ENCODE data around the gene NR3C2. TPM values are rescaled to one million over a fixed set of nuclear protein-coding genes. Genes with fewer than 3 reads are reported as not detected.

NR3C2 gene
- total and polyA plus RNA-seq, 2 of the 4 experiments (the other 2 are of a cell fraction): 1.1 to 2.3 TPM

GRCh38 chr4:148054275-148054674 is 387.9 kb downstream of the NR3C2 start:
- Histone ChIP-seq H2AFZ (replicated peaks; ENCODE audit: low read length, poor library complexity) (no peak overlapping the region), H3K4me2 (ENCODE audit: low read depth, low read length) (no peak overlapping the region), H3K4ac (ENCODE audit: low read depth, low read length) (no peak overlapping the region), H4K20me1 (ENCODE audit: insufficient read depth, low read length) (peaks cover 17% of the 10 kb centered on the region), H3K4me3 (ENCODE audit: insufficient read depth, low read depth, low read length) (no peak overlapping the region), H3K27ac (ENCODE audit: insufficient read depth, low read length) (no peak overlapping the region), H2BK20ac (ENCODE audit: low read depth, low read length) (no peak overlapping the region), H3K36me3 (ENCODE audit: control insufficient read depth, insufficient read depth, low read length) (peaks cover 3% of the 10 kb centered on the region; the same call in 1 of the 2 replicates), H3K56ac (ENCODE audit: extremely low read depth, insufficient read depth, low read length) (no peak overlapping the region), H3K9me3 (ENCODE audit: control insufficient read depth, insufficient read depth, low read length) (no peaks in the 10 kb centered on the region), H3K18ac (ENCODE audit: low read depth, low read length) (no peak overlapping the region), H3K27me3 (ENCODE audit: control insufficient read depth, insufficient read depth, low read length) (no peaks in the 10 kb centered on the region), H3K4me1 (ENCODE audit: control insufficient read depth, insufficient read depth, low read length) (peaks cover 6% of the 10 kb centered on the region; the same call in 1 of the 2 replicates), H2AK5ac (ENCODE audit: low read depth, low read length) (no peak overlapping the region), H4K8ac (ENCODE audit: low read depth in 2 of 2, low read length in 2 of 2) (no peak overlapping the region), H3K14ac (replicated peaks; ENCODE audit: low read depth, low read length) (no peak overlapping the region), H2BK120ac (ENCODE audit: low read depth, low read length) (no peak overlapping the region), H3K23ac (ENCODE audit: low read depth, low read length) (no peak overlapping the region), H2BK5ac (ENCODE audit: low read depth, low read length, poor library complexity, severe bottlenecking) (no peak overlapping the region), H4K91ac (ENCODE audit: insufficient read depth, low read depth, low read length) (no peak overlapping the region), H3K79me1 (ENCODE audit: low read depth in 1 of 2, low read length in 2 of 2) (peaks cover 29 to 33% of the 10 kb centered on the region in 2 experiments), H3K9ac (ENCODE audit: low read depth, low read length) (no peak overlapping the region), H2BK15ac (ENCODE audit: low read depth, low read length) (no peak overlapping the region), H3K9me1 (ENCODE audit: insufficient read depth, low read length) (peaks cover 10% of the 10 kb centered on the region), H2AK9ac (replicated peaks; ENCODE audit: low read depth, low read length, poor library complexity) (no peak overlapping the region), H4K5ac (ENCODE audit: low read depth, low read length) (no peak overlapping the region)
- ChIA-PET POLR2A (ENCODE audit: unreplicated experiment) (no interaction called here), CTCF (no interaction called here)
- ATAC-seq (ENCODE audit: low read depth): no peak
- no peak for TF ChIP-seq MAZ (IDR thresholded peaks at IDR 0.05; ENCODE audit: borderline replicate concordance, low read depth, low read length)
- no peak for TF ChIP-seq FOS (IDR thresholded peaks at IDR 0.05; ENCODE audit: low read depth, low read length)
- no peak for TF ChIP-seq MAFK (IDR thresholded peaks at IDR 0.05; ENCODE audit: low read depth, low read length)
- TF ChIP-seq RAD21 (IDR thresholded peaks at IDR 0.05; ENCODE audit: low read length): no peak
- no peak for TF ChIP-seq NFE2L2 (IDR thresholded peaks at IDR 0.05; ENCODE audit: low read depth, low read length)
- TF ChIP-seq RFX5 (IDR thresholded peaks at IDR 0.05; ENCODE audit: low read depth, low read length): no peak
- TF ChIP-seq POLR2A (IDR thresholded peaks at IDR 0.05; ENCODE audit: low read depth, low read length): no peak
- no peak for TF ChIP-seq BHLHE40 (IDR thresholded peaks at IDR 0.05; ENCODE audit: low read depth, low read length)
- no peak for TF ChIP-seq CHD1 (IDR thresholded peaks at IDR 0.05; ENCODE audit: low read depth, low read length)
- TF ChIP-seq, protein P1, sequence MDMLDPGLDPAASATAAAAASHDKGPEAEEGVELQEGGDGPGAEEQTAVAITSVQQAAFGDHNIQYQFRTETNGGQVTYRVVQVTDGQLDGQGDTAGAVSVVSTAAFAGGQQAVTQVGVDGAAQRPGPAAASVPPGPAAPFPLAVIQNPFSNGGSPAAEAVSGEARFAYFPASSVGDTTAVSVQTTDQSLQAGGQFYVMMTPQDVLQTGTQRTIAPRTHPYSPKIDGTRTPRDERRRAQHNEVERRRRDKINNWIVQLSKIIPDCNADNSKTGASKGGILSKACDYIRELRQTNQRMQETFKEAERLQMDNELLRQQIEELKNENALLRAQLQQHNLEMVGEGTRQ (IDR thresholded peaks at IDR 0.05; ENCODE audit: low read depth, low read length): no peak
- TF ChIP-seq, protein P2, sequence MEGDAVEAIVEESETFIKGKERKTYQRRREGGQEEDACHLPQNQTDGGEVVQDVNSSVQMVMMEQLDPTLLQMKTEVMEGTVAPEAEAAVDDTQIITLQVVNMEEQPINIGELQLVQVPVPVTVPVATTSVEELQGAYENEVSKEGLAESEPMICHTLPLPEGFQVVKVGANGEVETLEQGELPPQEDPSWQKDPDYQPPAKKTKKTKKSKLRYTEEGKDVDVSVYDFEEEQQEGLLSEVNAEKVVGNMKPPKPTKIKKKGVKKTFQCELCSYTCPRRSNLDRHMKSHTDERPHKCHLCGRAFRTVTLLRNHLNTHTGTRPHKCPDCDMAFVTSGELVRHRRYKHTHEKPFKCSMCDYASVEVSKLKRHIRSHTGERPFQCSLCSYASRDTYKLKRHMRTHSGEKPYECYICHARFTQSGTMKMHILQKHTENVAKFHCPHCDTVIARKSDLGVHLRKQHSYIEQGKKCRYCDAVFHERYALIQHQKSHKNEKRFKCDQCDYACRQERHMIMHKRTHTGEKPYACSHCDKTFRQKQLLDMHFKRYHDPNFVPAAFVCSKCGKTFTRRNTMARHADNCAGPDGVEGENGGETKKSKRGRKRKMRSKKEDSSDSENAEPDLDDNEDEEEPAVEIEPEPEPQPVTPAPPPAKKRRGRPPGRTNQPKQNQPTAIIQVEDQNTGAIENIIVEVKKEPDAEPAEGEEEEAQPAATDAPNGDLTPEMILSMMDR (conservative IDR thresholded peaks at IDR 0.05; ENCODE audit: low read depth, low read length): no peak
- BruUV-seq (replicated peaks): no TSS peak
- intact Hi-C loops (cut with micrococcal nuclease) (no loop called here), in situ Hi-C loops (cut with MboI; ENCODE audit: low sequenced_read_pairs) (no loop called here), dilution Hi-C loops (cut with HindIII; ENCODE audit: low sequenced_read_pairs, unreplicated experiment) (no loop called here)
- WGBS, 2 experiments (ENCODE audit: extremely low coverage in 2 of 2, insufficient read length in 1 of 2): no CpG with 5 or more reads among the region's 3 CpGs
- no peak for DNase-seq

Measured in IMR-90 (cell line).